ENCODE measurements around the gene APBB1IP.
"Not testable (repeated sequence)": the region's sequence is repeated elsewhere in the genome, so short reads cannot be mapped to it uniquely, and the experiment has no call there.

APBB1IP gene

DNA sequence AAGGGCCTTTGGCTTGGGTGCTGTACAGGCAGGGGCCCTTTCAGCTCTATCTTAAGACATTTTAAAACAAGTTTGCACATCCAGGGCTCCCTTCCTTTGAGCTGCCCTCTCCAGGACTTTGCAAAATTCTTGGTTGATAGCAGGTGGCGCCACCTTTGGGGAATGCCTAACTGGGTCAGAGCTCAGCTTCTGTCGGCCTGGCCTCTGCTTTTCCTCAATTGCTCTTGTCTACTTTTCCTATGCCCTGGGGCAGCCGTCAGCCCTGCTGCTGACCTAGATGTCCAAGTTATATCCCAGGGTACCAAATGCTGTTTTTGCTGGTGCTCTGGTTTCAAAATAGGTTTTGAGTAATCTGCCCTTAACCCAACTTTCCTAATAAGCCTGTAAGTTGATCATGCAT, 65.8 kb downstream of the APBB1IP start (continued):
- TF ChIP-seq GLI2 (tag by site-specific recombination; IDR thresholded peaks at IDR 0.05; ENCODE audit: borderline replicate concordance, low read depth) (no peak), YY1 (tag by site-specific recombination; IDR thresholded peaks at IDR 0.05) (no peak), ZNF121 (tag by site-specific recombination; IDR thresholded peaks at IDR 0.05) (no peak), ZNF175 (tag by site-specific recombination; IDR thresholded peaks at IDR 0.05) (no peak), SETDB1 (IDR thresholded peaks at IDR 0.05; ENCODE audit: insufficient read length, low read length) (no peak), KLF7 (tag by site-specific recombination; IDR thresholded peaks at IDR 0.05; ENCODE audit: borderline replicate concordance) (no peak)

GRCh38 chr10:26504429-26504828, 66.3 kb downstream of the APBB1IP start:
- H3K9me3 ChIP-seq (ENCODE audit: control insufficient read depth, insufficient read depth, low read depth, low read length); H3K4me3 ChIP-seq (ENCODE audit: low read depth, low read length); POLR2A ChIA-PET; H3K36me3 ChIP-seq (ENCODE audit: control insufficient read depth in 2 of 2, insufficient read depth in 1 of 2, low read length in 2 of 2); H3K27ac ChIP-seq (ENCODE audit: extremely low read depth, low read depth, low read length); H3K4me1 ChIP-seq (ENCODE audit: control insufficient read depth, insufficient read depth, low read length): not testable (repeated sequence)
- CTCF ChIA-PET = interaction anchor here (0.7 to 2.0 kb wide), 7 partner anchors 11 to 169 kb away, joined by 3 to 16 read pairs (median 3); no protein-coding TSS in a partner anchor

GRCh38 chr10:26505491-26505890, 67.3 kb downstream of the APBB1IP start:
- ChIA-PET CTCF (interaction anchor here (0.7 kb wide), 1 partner anchor 33 kb away, joined by 3 read pairs; no protein-coding TSS in a partner anchor), POLR2A (no interaction called here)
- Histone ChIP-seq H3K9me3 (ENCODE audit: control insufficient read depth, insufficient read depth, low read depth, low read length) (no peaks in the 10 kb centered on the region), H3K27ac (ENCODE audit: extremely low read depth, low read depth, low read length) (no peak overlapping the region), H3K4me1 (ENCODE audit: control insufficient read depth, insufficient read depth, low read length) (no peaks in the 10 kb centered on the region), H3K36me3 (ENCODE audit: control insufficient read depth in 2 of 2, insufficient read depth in 1 of 2, low read length in 2 of 2) (no peaks in the 10 kb centered on the region), H3K4me3 (ENCODE audit: low read depth, low read length) (no peak overlapping the region)
- TF ChIP-seq, protein P1, sequence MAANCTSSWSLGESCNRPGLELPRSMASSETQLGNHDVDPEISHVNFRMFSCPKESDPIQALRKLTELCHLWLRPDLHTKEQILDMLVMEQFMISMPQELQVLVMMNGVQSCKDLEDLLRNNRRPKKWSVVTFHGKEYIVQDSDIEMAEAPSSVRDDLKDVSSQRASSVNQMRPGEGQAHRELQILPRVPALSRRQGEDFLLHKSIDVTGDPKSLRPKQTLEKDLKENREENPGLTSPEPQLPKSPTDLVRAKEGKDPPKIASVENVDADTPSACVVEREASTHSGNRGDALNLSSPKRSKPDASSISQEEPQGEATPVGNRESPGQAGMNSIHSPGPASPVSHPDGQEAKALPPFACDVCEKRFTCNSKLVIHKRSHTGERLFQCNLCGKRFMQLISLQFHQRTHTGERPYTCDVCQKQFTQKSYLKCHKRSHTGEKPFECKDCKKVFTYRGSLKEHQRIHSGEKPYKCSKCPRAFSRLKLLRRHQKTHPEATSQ (tag by site-specific recombination; IDR thresholded peaks at IDR 0.05) = no peak
- TF ChIP-seq ZNF776 (tag by site-specific recombination; IDR thresholded peaks at IDR 0.05; ENCODE audit: borderline replicate concordance) (no peak), ZNF175 (tag by site-specific recombination; IDR thresholded peaks at IDR 0.05) (no peak), GLI4 (tag by site-specific recombination; IDR thresholded peaks at IDR 0.05) (no peak), ZNF24 (tag by site-specific recombination; IDR thresholded peaks at IDR 0.05) (no peak), ZNF341 (tag by site-specific recombination; IDR thresholded peaks at IDR 0.05; ENCODE audit: low read depth) (no peak), ZNF239 (tag by site-specific recombination; IDR thresholded peaks at IDR 0.05) (no peak), ZNF16 (tag by site-specific recombination; IDR thresholded peaks at IDR 0.05; ENCODE audit: low read depth) (no peak), ZNF366 (tag by site-specific recombination; conservative IDR thresholded peaks at IDR 0.05) (no peak), HIC1 (tag by site-specific recombination; IDR thresholded peaks at IDR 0.05) (no peak), ZNF23 (tag by site-specific recombination; IDR thresholded peaks at IDR 0.05; ENCODE audit: borderline replicate concordance) (no peak), ZNF350 (tag by site-specific recombination; IDR thresholded peaks at IDR 0.05) (no peak), AEBP2 (tag by site-specific recombination; IDR thresholded peaks at IDR 0.05; ENCODE audit: borderline replicate concordance) (no peak), ZNF423 (tag by site-specific recombination; IDR thresholded peaks at IDR 0.05) (no peak)
- TF ChIP-seq, protein P2, sequence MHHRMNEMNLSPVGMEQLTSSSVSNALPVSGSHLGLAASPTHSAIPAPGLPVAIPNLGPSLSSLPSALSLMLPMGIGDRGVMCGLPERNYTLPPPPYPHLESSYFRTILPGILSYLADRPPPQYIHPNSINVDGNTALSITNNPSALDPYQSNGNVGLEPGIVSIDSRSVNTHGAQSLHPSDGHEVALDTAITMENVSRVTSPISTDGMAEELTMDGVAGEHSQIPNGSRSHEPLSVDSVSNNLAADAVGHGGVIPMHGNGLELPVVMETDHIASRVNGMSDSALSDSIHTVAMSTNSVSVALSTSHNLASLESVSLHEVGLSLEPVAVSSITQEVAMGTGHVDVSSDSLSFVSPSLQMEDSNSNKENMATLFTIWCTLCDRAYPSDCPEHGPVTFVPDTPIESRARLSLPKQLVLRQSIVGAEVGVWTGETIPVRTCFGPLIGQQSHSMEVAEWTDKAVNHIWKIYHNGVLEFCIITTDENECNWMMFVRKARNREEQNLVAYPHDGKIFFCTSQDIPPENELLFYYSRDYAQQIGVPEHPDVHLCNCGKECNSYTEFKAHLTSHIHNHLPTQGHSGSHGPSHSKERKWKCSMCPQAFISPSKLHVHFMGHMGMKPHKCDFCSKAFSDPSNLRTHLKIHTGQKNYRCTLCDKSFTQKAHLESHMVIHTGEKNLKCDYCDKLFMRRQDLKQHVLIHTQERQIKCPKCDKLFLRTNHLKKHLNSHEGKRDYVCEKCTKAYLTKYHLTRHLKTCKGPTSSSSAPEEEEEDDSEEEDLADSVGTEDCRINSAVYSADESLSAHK (tag by site-specific recombination; IDR thresholded peaks at IDR 0.05) = no peak
- TF ChIP-seq, protein P3, sequence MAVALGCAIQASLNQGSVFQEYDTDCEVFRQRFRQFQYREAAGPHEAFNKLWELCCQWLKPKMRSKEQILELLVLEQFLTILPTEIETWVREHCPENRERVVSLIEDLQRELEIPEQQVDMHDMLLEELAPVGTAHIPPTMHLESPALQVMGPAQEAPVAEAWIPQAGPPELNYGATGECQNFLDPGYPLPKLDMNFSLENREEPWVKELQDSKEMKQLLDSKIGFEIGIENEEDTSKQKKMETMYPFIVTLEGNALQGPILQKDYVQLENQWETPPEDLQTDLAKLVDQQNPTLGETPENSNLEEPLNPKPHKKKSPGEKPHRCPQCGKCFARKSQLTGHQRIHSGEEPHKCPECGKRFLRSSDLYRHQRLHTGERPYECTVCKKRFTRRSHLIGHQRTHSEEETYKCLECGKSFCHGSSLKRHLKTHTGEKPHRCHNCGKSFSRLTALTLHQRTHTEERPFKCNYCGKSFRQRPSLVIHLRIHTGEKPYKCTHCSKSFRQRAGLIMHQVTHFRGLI (tag by site-specific recombination; IDR thresholded peaks at IDR 0.05) = no peak

Measured in HEK293 (cell line).